H1 (cell line): ENCODE results near the gene UFSP2. TPM values are rescaled to one million over a fixed set of nuclear protein-coding genes. Genes with fewer than 3 reads are reported as not detected.

Source experiments
- CHD7 ChIP-seq: fragments of 300-600 bp; sonication (generic); IDR thresholded peaks from 2 replicates; pipeline ENCODE4 v1.7.1; 2012; ENCODE audit warnings: low read length, moderate library complexity, mild to moderate bottlenecking, inconsistent platforms; ENCODE audit not compliant: insufficient replicate concordance
- GABPA ChIP-seq: IDR thresholded peaks from 2 replicates; pipeline ENCODE4 v1.6.1; 2011; ENCODE audit warnings: mild to moderate bottlenecking, low read length, moderate library complexity, borderline replicate concordance; ENCODE audit not compliant: insufficient read depth
- polyA plus RNA-seq, 7 experiments: library from polyadenylated mRNA; depleted of rRNA in 3 of 7; stranded (reverse) in 5 of 7; unstranded in 2 of 7; fragments of >200 nt in 5 of 7; fragments of 200-250 nt in 2 of 7; gene quantifications; 1 replicate in 5 of 7; 2 replicates in 1 of 7; 4 replicates in 1 of 7; pipeline versions ENCODE4 v1.2.1 to v1.2.3, GENCODE V29; 2011 to 2013; ENCODE audit warnings: missing spikeins in 2 of 7, mixed read lengths in 2 of 7
- total RNA-seq: library from RNA; stranded (reverse); fragmentation: NEBNext Ultra II Directional; extraction: Animal tissue kit (Norgen Biotek cat#: 25700); gene quantifications from 2 replicates; pipeline ENCODE4 v1.2.1, GENCODE V29; 2021

Gene UFSP2
- total and polyA plus RNA-seq, 2 of the 8 experiments (the other 6 are each of a cell fraction or from before 2014, with no cell fraction given), result 22.9 to 26.0 TPM

GRCh38 chr4:185363251-185363650, 62.5 kb downstream of the UFSP2 start (continued):
- TF ChIP-seq CHD7 (no peak), GABPA (no peak)
- TF ChIP-seq, all 59 proteins: peak for 0
